MM.1S (cell line): ENCODE results near the gene NCKAP5.

Experiments used
- DNase-seq: peaks from one replicate; pipeline ENCODE4 v3.0.0-alpha.2; 2015
- H2AFZ ChIP-seq: fragments of 300-600 bp; sonication (generic); 2 replicates; pipeline ENCODE4 v1.6.0; 2016; ENCODE audit warnings: antibody characterized with exemption, low read length
- H3F3A ChIP-seq: fragments of 300-600 bp; sonication (generic); 2 replicates; pipeline ENCODE4 v1.6.1; 2016; ENCODE audit warnings: mild to moderate bottlenecking, antibody characterized with exemption, low read length, moderate library complexity, mixed read lengths; ENCODE audit not compliant: insufficient read depth
- H3K27ac ChIP-seq: fragments of 300-600 bp; sonication (generic); 2 replicates; pipeline ENCODE4 v1.5.1; 2016; ENCODE audit warnings: mild to moderate bottlenecking, low read length
- H3K27me3 ChIP-seq: fragments of 300-600 bp; sonication (generic); replicated peaks from 2 replicates; pipeline ENCODE4 v1.6.0; 2016; ENCODE audit warnings: low read length; ENCODE audit not compliant: insufficient read depth
- H3K36me3 ChIP-seq: fragments of 300-600 bp; sonication (generic); replicated peaks from 2 replicates; pipeline ENCODE4 v1.6.1; 2016; ENCODE audit warnings: mild to moderate bottlenecking, low read length, mixed read lengths; ENCODE audit not compliant: insufficient read depth
- H3K4me1 ChIP-seq: fragments of 300-600 bp; sonication (generic); 2 replicates; pipeline ENCODE4 v1.6.1; 2016; ENCODE audit warnings: low read length, mixed read lengths
- H3K4me2 ChIP-seq: fragments of 300-600 bp; sonication (generic); 2 replicates; pipeline ENCODE4 v1.6.0; 2016; ENCODE audit warnings: low read depth, low read length
- H3K4me3 ChIP-seq: fragments of 300-600 bp; sonication (generic); 2 replicates; pipeline ENCODE4 v1.5.1; 2016; ENCODE audit warnings: low read length, mixed read lengths
- H3K79me2 ChIP-seq: fragments of 300-600 bp; sonication (generic); 2 replicates; pipeline ENCODE4 v1.6.1; 2016; ENCODE audit warnings: mixed run types, low read length, mixed read lengths
- H3K9ac ChIP-seq: fragments of 300-600 bp; sonication (generic); 2 replicates; pipeline ENCODE4 v1.6.1; 2016; ENCODE audit warnings: low read length, mixed read lengths
- H3K9me2 ChIP-seq: fragments of 300-600 bp; sonication (generic); replicated peaks from 2 replicates; pipeline ENCODE4 v1.6.1; 2016; ENCODE audit warnings: mild to moderate bottlenecking, low read length, mixed read lengths; ENCODE audit not compliant: insufficient read depth
- H3K9me3 ChIP-seq: fragments of 300-600 bp; sonication (generic); replicated peaks from 2 replicates; pipeline ENCODE4 v1.6.1; 2016; ENCODE audit warnings: mild to moderate bottlenecking, low read length, mixed read lengths; ENCODE audit not compliant: insufficient read depth
- H4K20me1 ChIP-seq: fragments of 300-600 bp; sonication (generic); 2 replicates; pipeline ENCODE4 v1.6.1; 2016; ENCODE audit warnings: mild to moderate bottlenecking, low read length, moderate library complexity, mixed read lengths; ENCODE audit not compliant: insufficient read depth
- CTCF ChIP-seq: fragments of 300-600 bp; sonication (generic); IDR thresholded peaks from 2 replicates; pipeline ENCODE4 v1.5.1; 2016; ENCODE audit warnings: antibody characterized with exemption, low read length, mixed read lengths
- EZH2 ChIP-seq: fragments of 300-600 bp; sonication (generic); optimal IDR thresholded peaks from 2 replicates; pipeline ENCODE3; 2017; ENCODE audit warnings: low read depth, mild to moderate bottlenecking, antibody characterized with exemption, low read length, mixed read lengths
- EZH2phosphoT487 ChIP-seq: fragments of 300-600 bp; sonication (generic); IDR thresholded peaks from 2 replicates; pipeline ENCODE4 v1.6.1; 2018; ENCODE audit warnings: antibody characterized with exemption, low read length

NCKAP5 gene

GRCh38 chr2:133586978-133587377 is 18.7 kb upstream of the NCKAP5 start:
- H2AFZ ChIP-seq: no peak overlapping the region

GRCh38 chr2:133581010-133581760 is 12.9 kb upstream of the NCKAP5 start:
- Histone ChIP-seq H3K79me2 (no peaks in the 10 kb centered on the region), H2AFZ (no peak overlapping the region), H3K4me1 (no peaks in the 10 kb centered on the region), H3K9ac (no peak overlapping the region), H3K9me2 (no peaks in the 10 kb centered on the region), H3K4me2 (no peak overlapping the region), H3K36me3 (no peaks in the 10 kb centered on the region), H3K4me3 (no peak overlapping the region), H3K9me3 (no peaks in the 10 kb centered on the region), H4K20me1 (no peaks in the 10 kb centered on the region), H3K27me3 (no peaks in the 10 kb centered on the region), H3K27ac (no peak overlapping the region), H3F3A (no peaks in the 10 kb centered on the region)
- no peak for TF ChIP-seq CTCF
- no peak for TF ChIP-seq EZH2
- no peak for TF ChIP-seq EZH2phosphoT487
- DNase-seq: no peak

More at GRCh38 chr2:133586978-133587377, 18.7 kb upstream of the NCKAP5 start:
- no peaks in the 10 kb centered on the region for H3K36me3 ChIP-seq
- no peak for DNase-seq
- no peaks in the 10 kb centered on the region for H3F3A ChIP-seq
- H3K4me2 ChIP-seq: no peak overlapping the region
- no peaks in the 10 kb centered on the region for H4K20me1 ChIP-seq
- no peaks in the 10 kb centered on the region for H3K9me3 ChIP-seq
- no peak overlapping the region for H3K4me3 ChIP-seq
- no peaks in the 10 kb centered on the region for H3K79me2 ChIP-seq
- no peaks in the 10 kb centered on the region for H3K9me2 ChIP-seq
- TF ChIP-seq EZH2phosphoT487 (no peak), EZH2 (no peak), CTCF (no peak)
- H3K9ac ChIP-seq: no peak overlapping the region
- no peaks in the 10 kb centered on the region for H3K27me3 ChIP-seq
- H3K4me1 ChIP-seq: no peaks in the 10 kb centered on the region
- no peak overlapping the region for H3K27ac ChIP-seq

GRCh38 chr2:133579274-133579673 is 11.0 kb upstream of the NCKAP5 start:
- Histone ChIP-seq H2AFZ (no peak overlapping the region), H3K9ac (no peak overlapping the region), H3K79me2 (no peaks in the 10 kb centered on the region), H3K9me2 (no peaks in the 10 kb centered on the region), H3K27ac (no peak overlapping the region), H3K4me3 (no peak overlapping the region), H3K27me3 (no peaks in the 10 kb centered on the region), H3F3A (no peaks in the 10 kb centered on the region), H3K9me3 (no peaks in the 10 kb centered on the region), H3K4me2 (no peak overlapping the region), H4K20me1 (no peaks in the 10 kb centered on the region), H3K4me1 (no peaks in the 10 kb centered on the region), H3K36me3 (no peaks in the 10 kb centered on the region)
- TF ChIP-seq EZH2phosphoT487 (no peak), CTCF (no peak), EZH2 (no peak)
- DNase-seq: no peak
